Endothelial cell of umbilical vein (primary cell): ENCODE results near the gene TXNIP.
A peak's percentile ranks its signal among the peaks of the same experiment; 100 is the strongest.

ENCODE experiments used
- EZH2 ChIP-seq: IDR thresholded peaks from 2 replicates; pipeline ENCODE4 v1.6.1; 2012; ENCODE audit warnings: borderline replicate concordance, low read depth, mild to moderate bottlenecking, moderate library complexity, low read length, inconsistent platforms; ENCODE audit not compliant: severe bottlenecking
- FOS ChIP-seq: IDR thresholded peaks from 2 replicates; pipeline ENCODE4 v1.6.1; 2011; ENCODE audit warnings: mild to moderate bottlenecking, low read length, moderate library complexity, borderline replicate concordance; ENCODE audit not compliant: insufficient read depth
- GATA2 ChIP-seq: IDR thresholded peaks from 2 replicates; pipeline ENCODE4 v1.7.0; 2011; ENCODE audit warnings: low read depth, mild to moderate bottlenecking, moderate library complexity, mixed read lengths, low read length; ENCODE audit not compliant: insufficient read length, insufficient read depth
- JUN ChIP-seq: IDR thresholded peaks from 2 replicates; pipeline ENCODE4 v1.6.1; 2011; ENCODE audit warnings: borderline replicate concordance, low read depth; ENCODE audit not compliant: insufficient read length, insufficient read depth
- POLR2A ChIP-seq: IDR thresholded peaks from 2 replicates; pipeline ENCODE4 v1.6.1; 2012; ENCODE audit warnings: low read depth, mild to moderate bottlenecking, control low read depth, low read length
- POLR2AphosphoS5 ChIP-seq: IDR thresholded peaks from 2 replicates; pipeline ENCODE4 v1.6.1; 2012; ENCODE audit warnings: low read depth, mild to moderate bottlenecking, control low read depth, low read length, moderate library complexity; ENCODE audit not compliant: insufficient read depth
- TF ChIP-seq, protein P1 (sequence below), 2 donors: IDR thresholded peaks; 1 replicate in 1 of 2; 2 replicates in 1 of 2; pipeline ENCODE4 v1.5.1; 2011; ENCODE audit warnings: low read length in 2 of 2, mild to moderate bottlenecking in 2 of 2, moderate library complexity in 2 of 2, control low read depth in 1 of 2, inconsistent platforms in 1 of 2, low read depth in 1 of 2; ENCODE audit not compliant: insufficient read depth in 1 of 2; ENCODE audit errors: extremely low read depth in 1 of 2
- TF ChIP-seq, protein P2 (sequence below): IDR thresholded peaks from 2 replicates; pipeline ENCODE4 v1.6.1; 2011; ENCODE audit not compliant: insufficient read depth, insufficient read length

DNA sequence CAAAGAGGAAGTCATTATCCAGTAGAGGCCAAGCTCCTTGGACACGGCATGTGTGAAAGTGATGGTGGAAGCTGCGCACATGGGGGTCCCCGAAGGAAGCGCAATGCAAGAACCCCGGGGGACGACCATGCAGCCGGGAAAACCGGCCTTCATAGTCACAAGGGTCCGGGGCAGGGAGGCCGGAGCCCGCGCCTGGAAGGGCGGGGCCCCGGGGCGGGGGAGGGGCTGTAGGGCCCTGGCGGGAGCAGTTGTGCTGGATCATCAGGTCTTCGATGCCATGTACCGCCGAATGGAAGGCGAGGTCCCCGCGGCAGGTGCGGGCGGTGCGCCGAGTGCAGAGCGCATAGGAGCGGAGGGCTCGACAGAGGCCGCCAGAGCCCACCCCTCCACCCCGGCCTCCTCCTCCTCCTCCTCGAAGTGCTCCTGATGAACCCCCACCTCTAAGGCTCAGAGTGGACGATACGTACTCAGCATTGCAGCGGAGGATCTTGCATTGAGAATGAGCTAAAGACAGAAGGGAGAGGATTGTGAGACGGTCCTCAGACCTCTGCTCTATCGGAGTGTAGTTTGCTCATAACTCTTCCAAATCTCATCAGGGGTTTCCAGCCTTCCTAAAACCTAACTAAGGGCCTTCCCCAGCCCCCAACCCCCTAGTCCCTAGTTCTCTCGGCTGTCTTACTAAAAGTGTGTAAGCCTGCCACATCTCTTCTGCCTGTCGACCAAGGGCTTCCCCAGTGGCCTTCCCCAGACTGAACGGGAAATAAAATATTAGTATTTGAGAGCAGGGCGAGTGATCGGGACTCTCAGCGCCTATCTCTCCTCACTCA is 23.1 kb upstream of the TXNIP start:
- TF ChIP-seq, protein P1, sequence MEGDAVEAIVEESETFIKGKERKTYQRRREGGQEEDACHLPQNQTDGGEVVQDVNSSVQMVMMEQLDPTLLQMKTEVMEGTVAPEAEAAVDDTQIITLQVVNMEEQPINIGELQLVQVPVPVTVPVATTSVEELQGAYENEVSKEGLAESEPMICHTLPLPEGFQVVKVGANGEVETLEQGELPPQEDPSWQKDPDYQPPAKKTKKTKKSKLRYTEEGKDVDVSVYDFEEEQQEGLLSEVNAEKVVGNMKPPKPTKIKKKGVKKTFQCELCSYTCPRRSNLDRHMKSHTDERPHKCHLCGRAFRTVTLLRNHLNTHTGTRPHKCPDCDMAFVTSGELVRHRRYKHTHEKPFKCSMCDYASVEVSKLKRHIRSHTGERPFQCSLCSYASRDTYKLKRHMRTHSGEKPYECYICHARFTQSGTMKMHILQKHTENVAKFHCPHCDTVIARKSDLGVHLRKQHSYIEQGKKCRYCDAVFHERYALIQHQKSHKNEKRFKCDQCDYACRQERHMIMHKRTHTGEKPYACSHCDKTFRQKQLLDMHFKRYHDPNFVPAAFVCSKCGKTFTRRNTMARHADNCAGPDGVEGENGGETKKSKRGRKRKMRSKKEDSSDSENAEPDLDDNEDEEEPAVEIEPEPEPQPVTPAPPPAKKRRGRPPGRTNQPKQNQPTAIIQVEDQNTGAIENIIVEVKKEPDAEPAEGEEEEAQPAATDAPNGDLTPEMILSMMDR (IDR thresholded peaks at IDR 0.05; ENCODE audit: extremely low read depth in 1 of 2, insufficient read depth in 1 of 2, low read depth in 1 of 2, low read length in 2 of 2): no peak
- TF ChIP-seq POLR2A: no peak
- peak; percentile 70 for TF ChIP-seq EZH2
- no peak for TF ChIP-seq FOS
- TF ChIP-seq, protein P2, sequence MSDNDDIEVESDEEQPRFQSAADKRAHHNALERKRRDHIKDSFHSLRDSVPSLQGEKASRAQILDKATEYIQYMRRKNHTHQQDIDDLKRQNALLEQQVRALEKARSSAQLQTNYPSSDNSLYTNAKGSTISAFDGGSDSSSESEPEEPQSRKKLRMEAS: no peak
- no peak for TF ChIP-seq JUN
- TF ChIP-seq POLR2AphosphoS5: no peak
- TF ChIP-seq GATA2: no peak
